ENCODE measurements around the gene PMS2. TPM values are rescaled to one million over a fixed set of nuclear protein-coding genes. Genes with fewer than 3 reads are reported as not detected.
"Not testable (repeated sequence)": the region's sequence is repeated elsewhere in the genome, so short reads cannot be mapped to it uniquely, and the experiment has no call there.

PMS2 gene
- total RNA-seq, 4 donors from 2014 or later, result 11.5 to 22.7 (median 12.8) TPM

DNA sequence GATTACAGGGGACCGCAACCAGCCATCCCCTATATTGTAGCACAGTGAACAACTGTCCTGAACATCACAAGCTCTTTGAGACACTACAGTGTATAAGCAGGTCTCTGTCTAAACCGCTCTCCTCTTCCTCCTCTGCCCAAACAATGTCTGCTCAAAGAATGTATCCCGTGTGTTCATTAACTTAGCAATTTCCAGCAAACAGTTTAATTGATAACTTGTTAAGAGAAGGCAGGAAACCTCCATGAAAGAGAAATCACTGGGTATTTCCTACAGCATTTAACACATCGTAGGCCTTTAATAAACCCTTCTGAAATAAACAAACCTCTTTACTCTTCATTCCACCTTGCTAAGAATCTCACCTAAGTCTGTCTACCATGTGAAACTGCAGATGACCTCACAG, 1.5 kb downstream of the PMS2 start:
- peaks cover 0 to 24% (median 6%) of the 10 kb centered on the region in 3 donors for H3K36me3 ChIP-seq
- no peaks in the 10 kb centered on the region for H3K9me3 ChIP-seq
- peaks cover 0 to 24% (median 10%) of the 10 kb centered on the region in 4 donors for H3K4me1 ChIP-seq
- no peak overlapping the region for H3K4me3 ChIP-seq
- no peaks in the 10 kb centered on the region for H3K27me3 ChIP-seq
- 72 to 86% methylated on average over 4 of the region's 4 CpGs for WGBS, 2 donors
- TF ChIP-seq EP300 (IDR thresholded peaks at IDR 0.05) (no peak), POLR2A (IDR thresholded peaks at IDR 0.05) (no peak)
- TF ChIP-seq, protein P1, sequence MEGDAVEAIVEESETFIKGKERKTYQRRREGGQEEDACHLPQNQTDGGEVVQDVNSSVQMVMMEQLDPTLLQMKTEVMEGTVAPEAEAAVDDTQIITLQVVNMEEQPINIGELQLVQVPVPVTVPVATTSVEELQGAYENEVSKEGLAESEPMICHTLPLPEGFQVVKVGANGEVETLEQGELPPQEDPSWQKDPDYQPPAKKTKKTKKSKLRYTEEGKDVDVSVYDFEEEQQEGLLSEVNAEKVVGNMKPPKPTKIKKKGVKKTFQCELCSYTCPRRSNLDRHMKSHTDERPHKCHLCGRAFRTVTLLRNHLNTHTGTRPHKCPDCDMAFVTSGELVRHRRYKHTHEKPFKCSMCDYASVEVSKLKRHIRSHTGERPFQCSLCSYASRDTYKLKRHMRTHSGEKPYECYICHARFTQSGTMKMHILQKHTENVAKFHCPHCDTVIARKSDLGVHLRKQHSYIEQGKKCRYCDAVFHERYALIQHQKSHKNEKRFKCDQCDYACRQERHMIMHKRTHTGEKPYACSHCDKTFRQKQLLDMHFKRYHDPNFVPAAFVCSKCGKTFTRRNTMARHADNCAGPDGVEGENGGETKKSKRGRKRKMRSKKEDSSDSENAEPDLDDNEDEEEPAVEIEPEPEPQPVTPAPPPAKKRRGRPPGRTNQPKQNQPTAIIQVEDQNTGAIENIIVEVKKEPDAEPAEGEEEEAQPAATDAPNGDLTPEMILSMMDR (IDR thresholded peaks at IDR 0.05), result no peak
- H3K27ac ChIP-seq, result no peak overlapping the region
- no peak for DNase-seq (ENCODE audit: low spot score in 2 of 2)

DNA sequence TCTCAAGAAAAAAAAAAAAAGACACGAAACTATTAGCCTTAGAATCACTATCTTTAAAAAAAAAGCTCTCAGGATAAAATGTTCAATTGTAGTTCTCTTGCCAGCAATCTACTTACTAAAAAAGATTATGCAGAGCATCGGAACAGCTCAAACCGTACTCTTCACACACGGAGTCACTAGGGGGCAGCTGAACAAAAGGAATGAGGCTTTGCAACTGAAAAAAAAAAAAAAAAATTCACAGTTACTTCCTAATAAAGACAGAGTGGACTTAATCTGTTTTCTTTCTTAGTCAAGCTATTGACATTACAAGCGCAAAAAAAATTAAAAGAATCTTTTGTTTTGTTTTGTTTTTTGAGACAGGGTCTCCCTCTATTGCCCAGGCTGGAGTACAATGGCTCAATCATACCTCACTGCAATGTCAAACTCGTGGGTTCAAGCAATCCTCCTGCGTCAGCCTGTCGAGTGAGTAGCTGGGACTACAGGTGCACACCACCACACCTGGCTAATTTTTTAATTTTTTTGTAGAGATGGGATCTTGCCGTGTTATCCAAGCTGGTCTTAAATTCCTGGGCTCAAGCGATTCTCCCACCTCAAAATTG, 11.5 kb downstream of the PMS2 start:
- DNase-seq (ENCODE audit: low spot score in 2 of 2), result peak in 1 of 2 donors; percentile 77
- no peaks in the 10 kb centered on the region for H3K9me3 ChIP-seq
- peaks cover 0 to 89% (median 18%) of the 10 kb centered on the region in 3 donors for H3K36me3 ChIP-seq
- H3K4me3 ChIP-seq, result no peak overlapping the region
- H3K4me1 ChIP-seq, result no peaks in the 10 kb centered on the region
- H3K27me3 ChIP-seq, result no peaks in the 10 kb centered on the region
- H3K27ac ChIP-seq, result peak overlapping the region in 1 of 4 donors; percentile 20
- TF ChIP-seq, protein P1 (IDR thresholded peaks at IDR 0.05), result peak; percentile 41 to 66 (median 46)
- TF ChIP-seq EP300 (IDR thresholded peaks at IDR 0.05), result no peak
- TF ChIP-seq POLR2A (IDR thresholded peaks at IDR 0.05), result no peak
- WGBS, 2 donors, result 52 to 53% methylated on average over 10 of the region's 10 CpGs

DNA sequence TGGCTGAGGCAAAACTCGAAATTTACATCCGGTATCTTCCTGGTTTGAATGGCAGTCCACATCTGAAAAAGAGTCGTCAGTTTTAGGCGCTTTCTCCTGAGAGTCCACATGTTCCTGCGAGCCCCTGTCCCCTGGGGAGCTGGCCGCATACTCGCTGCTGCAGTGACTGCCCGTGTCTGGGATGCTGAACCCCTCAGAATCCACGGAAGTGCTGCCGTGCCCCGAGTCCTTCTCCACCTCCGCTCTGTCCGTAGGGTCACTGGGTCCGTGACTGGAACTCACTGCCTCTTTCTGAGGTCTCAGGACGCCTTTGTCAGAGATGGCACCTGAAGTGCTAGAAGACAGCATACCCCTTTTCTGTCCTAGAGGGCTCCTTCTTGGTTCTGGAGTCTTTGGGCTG, 21.8 kb downstream of the PMS2 start:
- H3K36me3 ChIP-seq, result peaks cover 0 to 64% (median 12%) of the 10 kb centered on the region in 3 donors
- 90 to 96% methylated on average over 15 of the region's 15 CpGs for whole genome bisulfite sequencing, 2 donors
- not testable (repeated sequence) for H3K27me3 ChIP-seq

DNA sequence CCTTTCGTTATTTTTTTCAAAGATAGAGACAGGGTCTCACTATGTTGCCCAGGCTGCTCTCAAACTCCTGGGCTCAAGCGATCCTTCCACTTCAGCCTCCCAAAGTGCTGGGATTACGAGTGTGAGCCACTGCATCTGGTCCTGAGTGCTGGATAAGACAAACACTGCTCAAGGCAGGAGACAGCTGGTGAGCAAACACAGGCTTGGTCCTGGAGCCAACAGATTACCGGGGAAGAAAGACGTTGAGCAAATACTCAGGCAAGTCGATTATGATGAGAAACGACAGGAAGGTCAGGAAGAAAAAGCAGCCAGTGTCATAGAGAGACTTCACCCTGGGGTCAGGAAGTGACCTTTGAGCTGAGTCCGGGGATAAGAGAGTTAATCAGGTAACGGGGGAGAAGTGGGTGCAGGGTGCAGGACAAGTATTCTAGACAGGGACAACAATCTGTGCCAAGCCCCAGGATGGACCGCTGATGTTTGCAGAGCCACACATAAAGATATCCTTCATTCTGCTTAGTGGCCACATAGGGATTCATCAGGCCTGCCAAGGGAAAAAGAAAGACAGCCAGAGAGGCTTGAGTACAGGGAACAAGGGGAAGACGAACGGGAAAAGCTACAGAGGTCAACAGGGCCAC, 29.1 kb downstream of the PMS2 start:
- not testable (repeated sequence) for DNase-seq (ENCODE audit: low spot score in 2 of 2); H3K9me3 ChIP-seq; H3K4me1 ChIP-seq; H3K4me3 ChIP-seq; H3K27me3 ChIP-seq; H3K27ac ChIP-seq
- H3K36me3 ChIP-seq, result peaks cover 0 to 23% (median 0%) of the 10 kb centered on the region in 3 donors
- WGBS, 2 donors, result 100% methylated on average over 3 of the region's 12 CpGs; no CpG with 5 or more reads in 1 of the 2 donors

More for the DNA sequence above, 21.8 kb downstream of the PMS2 start:
- not testable (repeated sequence) for DNase-seq (ENCODE audit: low spot score in 2 of 2); H3K9me3 ChIP-seq; H3K4me3 ChIP-seq; H3K4me1 ChIP-seq; H3K27ac ChIP-seq

DNA sequence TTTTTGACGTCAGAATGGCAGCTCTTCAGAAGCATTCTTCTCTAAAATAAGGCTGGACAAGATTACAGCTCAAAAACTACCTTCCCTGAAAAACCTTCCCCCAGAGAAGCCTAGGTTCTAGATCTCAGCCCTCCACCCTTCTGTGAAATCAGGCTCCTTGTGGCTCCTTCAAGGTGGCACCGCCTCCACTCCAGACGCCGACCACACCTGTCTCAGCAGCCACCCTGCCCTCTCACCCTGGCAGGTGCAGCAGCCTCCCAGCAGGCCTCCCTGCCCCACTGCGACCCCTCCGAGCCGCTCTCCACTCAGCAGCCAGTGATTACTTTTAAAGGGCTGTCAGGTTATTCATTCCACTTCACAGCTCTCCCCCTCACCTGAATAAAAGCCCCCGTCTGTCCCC, 35.3 kb downstream of the PMS2 start:
- DNase-seq (ENCODE audit: low spot score in 2 of 2); H3K4me1 ChIP-seq; H3K27me3 ChIP-seq; H3K4me3 ChIP-seq; H3K27ac ChIP-seq; H3K9me3 ChIP-seq: not testable (repeated sequence)
- no CpG with 5 or more reads among the region's 8 CpGs for WGBS, 2 donors
- peaks cover 0 to 14% (median 0%) of the 10 kb centered on the region in 3 donors for H3K36me3 ChIP-seq

DNA sequence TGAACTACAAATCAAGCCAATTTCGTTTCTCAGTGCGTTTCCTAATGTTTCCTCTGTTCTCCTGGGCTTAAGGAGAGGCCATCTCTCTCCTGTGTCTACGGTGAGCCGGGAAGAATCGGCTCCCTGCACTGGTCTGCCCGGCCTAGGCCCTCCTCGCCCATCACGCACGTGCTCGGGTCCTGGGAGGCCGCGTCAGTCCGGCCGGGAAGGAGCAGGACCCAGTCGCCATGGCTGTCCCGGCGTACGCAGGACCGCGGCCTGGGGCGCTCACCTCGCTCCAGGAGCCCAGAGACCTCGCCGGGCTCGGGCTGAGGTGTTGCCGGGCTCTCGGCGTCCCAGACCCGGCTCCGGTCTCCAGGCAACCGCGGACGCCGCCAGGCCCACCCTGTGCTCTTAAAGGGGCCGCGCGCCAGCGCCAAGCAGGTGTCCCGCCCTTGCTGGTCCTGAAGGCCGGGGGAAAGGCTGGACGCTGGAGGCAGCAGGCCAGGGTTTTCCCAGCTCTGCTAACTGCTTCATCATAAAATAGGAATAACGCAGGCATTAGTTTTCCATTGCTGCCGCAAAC, 38.4 kb downstream of the PMS2 start, which contains the start of gene RSPH10B:
RSPH10B (minus strand) TSS at position 343 of the 565 bp plus-strand sequence. CDS start 3,573 bp downstream, outside the sequence.
- not testable (repeated sequence) for H3K27ac ChIP-seq; DNase-seq (ENCODE audit: low spot score in 2 of 2); H3K27me3 ChIP-seq; H3K36me3 ChIP-seq; H3K4me1 ChIP-seq; H3K9me3 ChIP-seq
- no CpG with 5 or more reads among the region's 43 CpGs for WGBS, 2 donors
- H3K4me3 ChIP-seq, result peak within 1 kb of the TSS in 1 of 4 donors; percentile 24

DNA sequence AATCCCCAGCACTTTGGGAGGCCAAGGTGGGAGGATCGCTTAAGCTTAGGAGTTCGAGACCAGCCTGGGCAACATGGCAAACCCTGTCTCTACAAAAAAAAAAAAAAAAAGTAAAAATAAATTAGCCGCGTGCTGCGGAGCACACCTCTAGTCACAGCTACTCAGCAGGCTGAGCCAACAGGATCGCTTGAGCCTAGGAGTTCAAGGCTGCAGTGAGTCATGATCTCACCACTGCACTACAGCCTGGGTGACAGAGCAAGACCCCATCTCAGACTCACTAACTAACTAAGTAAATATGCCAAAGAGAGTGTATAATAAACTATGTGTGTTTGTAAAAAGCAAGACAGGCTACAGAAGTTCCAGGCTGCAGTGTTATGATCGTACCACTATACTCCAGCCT, 45.0 kb downstream of the PMS2 start:
- not testable (repeated sequence) for DNase-seq (ENCODE audit: low spot score in 2 of 2); H3K4me1 ChIP-seq; H3K4me3 ChIP-seq; H3K27me3 ChIP-seq; H3K9me3 ChIP-seq; H3K36me3 ChIP-seq; H3K27ac ChIP-seq
- 79 to 85% methylated on average over 4 to 5 of the region's 7 CpGs for WGBS, 2 donors

DNA sequence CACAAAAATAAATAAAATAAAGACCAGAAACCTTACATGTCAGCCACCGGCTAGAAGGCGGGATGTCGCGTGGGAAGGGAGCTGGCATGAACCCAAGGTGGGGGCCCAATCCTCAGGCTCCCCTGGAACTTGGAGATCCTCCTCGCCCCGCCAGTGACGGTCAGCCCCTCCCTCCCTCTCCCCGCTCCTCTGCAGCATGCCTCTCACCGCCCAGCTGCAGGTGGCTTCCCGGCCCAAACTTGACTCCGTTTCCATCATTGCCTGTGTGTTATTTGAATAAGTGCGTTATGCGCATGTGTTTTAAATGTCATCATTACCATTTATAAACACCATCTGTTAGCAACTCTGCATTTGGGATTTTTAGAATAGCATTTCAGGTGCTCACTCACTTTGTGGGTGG, 45.6 kb downstream of the PMS2 start:
- H3K9me3 ChIP-seq; H3K27me3 ChIP-seq; H3K4me3 ChIP-seq; H3K27ac ChIP-seq; H3K36me3 ChIP-seq; DNase-seq (ENCODE audit: low spot score in 2 of 2); H3K4me1 ChIP-seq: not testable (repeated sequence)
- WGBS, 2 donors, result 27 to 67% methylated on average over 3 of the region's 13 CpGs

DNA sequence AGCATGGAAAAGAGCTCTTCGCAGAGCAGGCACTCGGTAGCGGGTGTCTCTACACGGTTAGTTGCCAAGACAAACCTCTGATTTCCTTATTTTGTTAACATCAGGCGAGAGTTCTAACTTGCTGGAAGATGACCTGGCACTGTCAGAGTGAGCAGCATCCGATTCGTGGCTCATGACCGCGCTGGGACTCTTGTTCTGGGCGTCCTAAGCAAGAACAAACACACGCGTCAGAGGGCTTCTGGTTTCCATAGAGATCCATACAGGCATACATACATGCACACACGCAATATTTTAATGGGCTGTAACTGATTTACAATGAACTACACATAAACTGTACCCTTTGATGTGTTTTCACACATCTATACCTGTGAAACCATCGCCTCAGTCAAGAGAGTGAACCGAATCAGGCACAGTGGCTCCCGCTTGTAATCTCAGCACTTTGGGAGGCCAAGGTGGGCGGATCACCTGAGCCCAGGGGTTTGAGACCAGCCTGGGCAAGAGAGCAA, 73.9 kb downstream of the PMS2 start:
- not testable (repeated sequence) for H3K9me3 ChIP-seq; DNase-seq (ENCODE audit: low spot score in 2 of 2); H3K27me3 ChIP-seq; H3K4me1 ChIP-seq; H3K27ac ChIP-seq; H3K4me3 ChIP-seq; H3K36me3 ChIP-seq
- WGBS, 2 donors, result no CpG with 5 or more reads among the region's 17 CpGs

DNA sequence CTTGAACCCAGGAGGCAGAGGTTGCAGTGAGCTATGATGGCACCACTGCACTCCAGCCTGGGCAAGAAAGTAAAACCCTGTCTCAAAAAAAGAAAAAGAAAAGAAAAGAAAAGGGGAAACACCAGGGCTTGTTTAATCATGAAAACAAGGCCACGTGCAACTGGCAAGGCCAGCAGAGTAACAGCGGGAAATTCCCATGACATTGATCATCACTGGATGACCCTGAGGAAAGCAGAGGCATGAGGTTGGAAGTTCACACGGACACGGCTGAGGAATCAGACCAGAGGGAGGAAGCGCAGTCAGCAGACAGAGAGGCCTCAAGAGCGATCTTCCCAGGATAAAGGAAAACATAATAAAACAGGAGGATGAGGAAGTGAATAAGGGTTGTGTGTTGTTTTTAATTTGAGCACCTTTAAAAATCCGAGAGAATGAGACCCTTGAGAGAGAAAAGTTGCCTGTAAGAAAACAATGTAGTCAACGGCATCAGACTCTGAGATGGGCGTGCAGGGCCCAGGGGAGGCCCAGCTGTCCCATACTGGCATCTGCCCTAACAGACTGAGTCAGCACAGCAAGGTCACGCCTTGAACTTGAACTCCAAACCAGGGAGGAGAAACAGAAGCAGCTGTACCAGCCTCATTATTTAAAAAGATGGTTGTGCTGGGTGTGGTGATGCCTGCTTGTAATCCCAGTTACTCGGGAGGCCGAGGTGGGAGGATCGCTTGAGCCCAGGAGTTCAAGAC, 76.8 kb downstream of the PMS2 start:
- H3K4me1 ChIP-seq, H3K4me3 ChIP-seq, H3K27me3 ChIP-seq, H3K36me3 ChIP-seq, H3K27ac ChIP-seq, H3K9me3 ChIP-seq: not testable (repeated sequence)
- DNase-seq (ENCODE audit: low spot score in 2 of 2), result peak; percentile 14 to 28
- WGBS, 2 donors, result 58 to 92% methylated on average over 3 to 5 of the region's 13 CpGs

Measured in tibial nerve (tissue), 4 donors.